GM19397 (cell line): Measurements from ENCODE around the gene TMIGD1.
A peak's percentile ranks its signal among the peaks of the same experiment; 100 is the strongest.

ENCODE experiments used
- ATAC-seq: cut with Tn5 transposase; IDR thresholded peaks from one replicate; pipeline ENCODE4 v1.9.1; 2021; ENCODE audit warnings: mild to moderate bottlenecking, moderate library complexity; ENCODE audit not compliant: unreplicated experiment

Gene TMIGD1, protein sequence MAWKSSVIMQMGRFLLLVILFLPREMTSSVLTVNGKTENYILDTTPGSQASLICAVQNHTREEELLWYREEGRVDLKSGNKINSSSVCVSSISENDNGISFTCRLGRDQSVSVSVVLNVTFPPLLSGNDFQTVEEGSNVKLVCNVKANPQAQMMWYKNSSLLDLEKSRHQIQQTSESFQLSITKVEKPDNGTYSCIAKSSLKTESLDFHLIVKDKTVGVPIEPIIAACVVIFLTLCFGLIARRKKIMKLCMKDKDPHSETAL

DNA sequence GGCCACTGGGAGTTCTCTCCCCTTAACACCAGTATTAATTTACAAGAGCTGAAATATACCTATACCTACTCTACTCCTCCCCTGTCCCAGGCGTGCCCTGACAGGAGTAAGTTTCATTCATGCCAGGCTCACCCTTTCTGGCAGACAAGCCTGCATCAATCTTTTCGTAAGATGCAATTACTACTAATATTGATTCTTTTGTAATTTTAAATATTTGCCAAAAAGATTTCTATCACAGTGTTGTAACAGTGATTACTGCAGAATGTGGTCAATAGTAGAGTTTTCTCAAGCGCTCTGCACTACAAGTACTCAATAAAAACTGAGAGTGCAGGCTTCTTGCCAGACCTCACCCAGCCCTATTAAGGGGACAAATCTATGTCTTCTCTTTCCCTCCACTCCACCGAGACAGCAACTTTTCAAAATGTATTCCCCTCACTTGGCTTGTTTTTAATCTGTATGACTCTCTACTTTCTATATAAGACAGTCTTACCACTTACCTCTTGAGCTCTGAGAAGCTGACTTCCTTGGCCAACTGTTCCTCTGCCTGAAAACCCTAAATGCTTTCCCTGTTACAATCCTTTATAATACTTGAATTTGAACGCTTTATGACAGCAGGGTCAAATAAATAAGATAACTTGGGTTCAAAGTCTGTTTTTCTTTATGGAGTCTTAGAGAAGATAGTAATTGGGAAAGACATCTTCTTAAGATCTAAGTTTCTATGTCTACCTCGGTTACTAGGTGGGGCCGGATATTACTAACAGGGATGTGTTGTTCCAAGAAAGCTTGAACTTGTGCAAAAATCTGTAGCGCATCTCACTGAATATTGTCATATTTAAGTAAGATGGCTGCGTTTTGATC is at the start of gene TMIGD1:
TMIGD1 (minus strand) TSS at position 555 of the 858 bp plus-strand sequence. CDS start 1,924 bp downstream, outside the sequence.
- ATAC-seq, result no peak

DNA sequence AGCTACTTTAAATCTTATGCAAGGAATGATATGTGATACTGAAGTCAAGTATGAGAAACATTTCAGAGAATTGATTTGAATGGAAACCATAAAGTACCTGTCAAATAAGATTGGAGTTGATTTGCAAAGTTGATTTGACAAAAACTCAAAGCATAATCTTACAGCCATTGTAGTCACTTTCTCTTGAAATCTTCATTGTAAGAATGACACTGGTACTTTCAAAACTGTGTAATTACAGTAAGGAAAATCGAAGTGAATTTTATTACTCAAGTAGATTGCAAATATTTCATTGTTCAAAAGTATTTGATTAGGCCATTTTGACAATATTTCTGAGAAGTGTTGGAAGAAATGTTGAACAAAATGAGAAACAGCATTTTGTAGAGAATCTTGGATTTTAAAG is 48.5 kb upstream of the TMIGD1 start:
- ATAC-seq, result no peak

DNA sequence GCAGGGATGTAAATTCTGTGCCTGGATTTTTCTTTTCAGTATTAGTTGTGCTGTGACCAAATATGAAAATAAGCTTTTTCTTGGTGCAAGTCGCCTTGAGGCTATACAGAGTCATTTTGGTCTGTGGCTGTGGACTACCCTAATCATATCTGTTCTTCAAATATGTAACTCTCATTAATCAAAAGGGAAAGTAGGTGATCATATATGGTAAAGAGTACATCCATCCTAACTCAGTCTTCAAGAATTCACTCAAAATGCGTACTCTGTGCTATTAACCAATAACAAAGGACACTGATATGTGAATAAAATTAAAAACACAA is 47.4 kb upstream of the TMIGD1 start:
- no peak for ATAC-seq

DNA sequence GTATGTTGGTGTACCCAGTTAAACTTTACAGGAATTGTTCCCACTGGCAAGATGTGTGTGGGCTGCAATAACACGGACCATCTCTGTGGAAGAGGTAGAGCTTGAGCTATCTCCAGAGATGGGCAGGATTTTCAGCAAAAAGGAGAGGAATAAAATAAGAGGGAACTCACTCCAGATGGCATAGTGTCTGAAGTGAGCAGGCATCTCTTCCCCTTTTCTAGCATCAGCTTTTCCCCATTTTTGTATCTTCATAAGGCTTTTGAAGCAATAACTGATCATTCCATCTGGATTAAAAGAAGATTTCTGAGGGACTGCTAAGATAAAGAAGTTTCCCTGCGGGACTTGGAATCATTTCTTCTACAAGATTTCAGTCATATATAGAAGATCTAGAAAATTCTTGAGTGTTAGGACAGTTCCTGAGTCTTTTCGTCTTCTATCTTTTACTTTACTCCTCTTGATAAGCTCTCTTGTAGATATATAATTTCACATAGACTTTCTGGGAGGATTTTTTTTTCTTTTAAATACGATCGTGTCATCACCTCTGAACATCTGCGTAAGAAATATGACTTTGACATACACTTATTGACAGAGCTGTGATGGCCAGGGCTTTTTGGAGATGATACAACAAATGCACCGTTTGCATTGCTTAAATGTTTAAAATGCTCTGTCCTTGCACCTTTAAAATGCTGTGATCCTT is 46.9 kb upstream of the TMIGD1 start:
- ATAC-seq, result no peak

DNA sequence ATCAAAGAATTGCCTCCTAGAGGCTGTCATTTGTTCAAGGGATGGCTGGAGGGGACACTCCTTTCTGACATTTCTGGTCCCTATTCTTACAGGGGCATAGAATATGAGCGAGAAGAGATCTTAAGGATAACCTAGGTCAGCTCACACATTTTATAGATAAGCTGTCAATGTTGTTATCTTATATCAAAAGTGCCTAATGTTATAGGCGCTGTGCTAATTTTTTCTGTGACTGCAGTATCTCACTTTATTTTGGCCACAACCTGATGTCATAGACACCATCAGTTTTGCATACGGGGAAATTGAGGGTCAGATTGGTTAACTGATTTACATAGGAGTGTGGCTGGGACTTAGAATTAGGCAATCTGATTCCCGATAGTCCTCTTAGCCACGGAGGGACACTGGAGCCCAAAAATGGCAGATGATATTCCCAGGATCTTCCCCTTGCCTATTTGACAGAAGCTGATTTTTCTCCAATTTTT is 46.1 kb upstream of the TMIGD1 start:
- ATAC-seq, result no peak

DNA sequence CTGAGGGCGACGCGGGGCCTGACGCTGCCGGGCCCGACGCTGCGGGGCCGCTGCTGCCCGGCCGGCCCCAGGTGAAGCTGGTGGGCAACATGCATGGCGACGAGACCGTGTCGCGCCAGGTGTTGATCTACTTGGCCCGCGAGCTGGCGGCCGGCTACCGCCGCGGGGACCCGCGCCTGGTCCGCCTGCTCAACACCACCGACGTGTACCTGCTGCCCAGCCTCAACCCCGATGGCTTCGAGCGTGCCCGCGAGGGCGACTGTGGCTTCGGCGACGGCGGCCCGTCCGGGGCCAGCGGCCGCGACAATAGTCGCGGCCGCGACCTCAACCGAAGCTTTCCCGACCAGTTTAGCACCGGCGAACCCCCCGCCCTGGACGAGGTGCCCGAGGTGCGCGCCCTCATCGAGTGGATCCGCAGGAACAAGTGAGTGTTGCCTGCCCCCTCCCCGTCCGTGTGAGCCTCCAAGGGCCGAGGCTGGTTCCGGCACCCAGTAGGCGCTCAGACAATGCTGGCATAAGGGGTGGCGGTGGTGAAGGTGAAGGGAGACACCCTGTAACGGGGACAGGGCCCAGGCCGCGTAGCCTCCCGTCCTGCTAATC is 45.5 kb upstream of the TMIGD1 start:
- no peak for ATAC-seq

DNA sequence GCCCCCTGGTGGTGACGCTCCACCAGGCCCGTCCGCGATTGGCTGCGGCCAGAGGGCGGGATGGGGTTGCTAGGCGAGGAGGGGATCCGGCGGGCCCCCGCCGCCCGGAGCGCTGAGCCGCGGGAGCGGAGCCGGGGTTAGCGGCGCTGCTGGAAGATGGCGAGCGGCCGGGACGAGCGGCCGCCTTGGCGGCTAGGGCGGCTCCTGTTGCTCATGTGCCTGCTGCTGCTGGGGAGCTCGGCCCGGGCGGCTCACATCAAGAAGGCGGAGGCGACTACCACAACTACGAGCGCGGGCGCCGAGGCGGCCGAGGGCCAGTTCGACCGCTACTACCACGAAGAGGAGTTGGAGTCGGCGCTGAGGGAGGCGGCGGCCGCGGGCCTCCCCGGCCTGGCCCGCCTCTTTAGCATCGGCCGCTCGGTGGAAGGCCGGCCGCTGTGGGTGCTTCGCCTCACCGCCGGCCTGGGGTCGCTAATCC is 45.0 kb upstream of the TMIGD1 start, which contains the start of gene CPD:
CPD (plus strand) TSS at position 103 of the 478 bp plus-strand sequence; CDS start at position 157, 54 bp downstream.
- ATAC-seq, result peak; percentile 87

DNA sequence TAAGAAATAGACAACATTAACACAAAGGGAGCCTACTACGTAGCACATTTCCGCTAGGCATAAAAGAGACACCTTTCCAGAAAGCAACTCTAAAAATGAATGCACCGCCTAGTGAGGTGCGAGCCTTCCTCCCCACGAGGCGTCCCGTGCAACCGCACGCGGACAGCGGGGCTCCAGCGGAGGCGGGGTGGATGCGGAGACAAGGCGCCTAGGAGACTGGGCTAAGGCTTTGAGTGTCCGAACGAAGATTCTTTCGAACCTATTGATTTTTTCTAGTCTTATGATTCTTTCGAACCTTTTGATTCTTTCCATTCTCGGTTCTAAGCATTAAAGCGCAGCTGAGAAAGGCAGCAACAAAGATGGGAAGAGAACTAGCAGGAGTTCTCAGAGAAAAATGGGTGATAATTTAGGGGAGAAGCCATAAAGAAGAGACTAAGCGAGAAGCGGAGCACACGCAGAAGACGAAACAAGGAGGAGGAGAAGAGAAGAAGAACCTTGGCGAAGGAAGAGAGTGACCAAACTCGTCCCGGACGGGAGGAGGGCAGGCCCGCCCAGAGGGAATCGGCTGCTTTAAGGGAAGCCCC is 44.5 kb upstream of the TMIGD1 start:
- no peak for ATAC-seq

DNA sequence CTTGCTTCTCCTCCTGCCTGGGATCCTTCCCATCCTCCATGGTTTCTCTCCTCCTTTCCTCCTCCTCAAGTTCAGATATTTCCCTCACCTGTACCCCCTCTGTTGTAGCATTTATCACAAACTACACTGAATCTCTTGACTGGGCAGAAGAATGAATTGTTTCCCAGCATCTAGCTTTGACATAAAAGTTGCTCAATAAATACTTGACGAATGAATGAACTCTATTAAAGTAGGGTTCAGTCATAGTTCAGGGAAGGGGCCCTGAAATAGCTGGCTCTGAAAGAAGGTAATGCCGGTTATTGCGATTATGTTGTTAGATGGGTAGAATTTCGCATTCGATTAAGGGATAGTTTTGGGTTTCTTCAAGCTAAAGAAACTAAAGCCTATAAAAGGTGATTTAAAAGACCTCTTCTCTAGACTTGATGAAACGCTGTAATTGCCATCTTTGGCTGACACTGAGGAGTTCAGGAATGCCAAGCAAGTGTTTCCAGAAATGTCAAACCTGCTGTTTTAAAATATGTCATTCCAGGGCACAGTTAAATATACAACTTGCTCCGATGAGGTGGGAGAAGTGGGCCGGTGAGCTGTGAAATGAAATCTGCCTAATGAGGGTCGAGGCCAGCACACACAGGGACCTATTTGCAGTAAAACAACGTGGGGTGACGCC is 43.9 kb upstream of the TMIGD1 start:
- ATAC-seq, result no peak

DNA sequence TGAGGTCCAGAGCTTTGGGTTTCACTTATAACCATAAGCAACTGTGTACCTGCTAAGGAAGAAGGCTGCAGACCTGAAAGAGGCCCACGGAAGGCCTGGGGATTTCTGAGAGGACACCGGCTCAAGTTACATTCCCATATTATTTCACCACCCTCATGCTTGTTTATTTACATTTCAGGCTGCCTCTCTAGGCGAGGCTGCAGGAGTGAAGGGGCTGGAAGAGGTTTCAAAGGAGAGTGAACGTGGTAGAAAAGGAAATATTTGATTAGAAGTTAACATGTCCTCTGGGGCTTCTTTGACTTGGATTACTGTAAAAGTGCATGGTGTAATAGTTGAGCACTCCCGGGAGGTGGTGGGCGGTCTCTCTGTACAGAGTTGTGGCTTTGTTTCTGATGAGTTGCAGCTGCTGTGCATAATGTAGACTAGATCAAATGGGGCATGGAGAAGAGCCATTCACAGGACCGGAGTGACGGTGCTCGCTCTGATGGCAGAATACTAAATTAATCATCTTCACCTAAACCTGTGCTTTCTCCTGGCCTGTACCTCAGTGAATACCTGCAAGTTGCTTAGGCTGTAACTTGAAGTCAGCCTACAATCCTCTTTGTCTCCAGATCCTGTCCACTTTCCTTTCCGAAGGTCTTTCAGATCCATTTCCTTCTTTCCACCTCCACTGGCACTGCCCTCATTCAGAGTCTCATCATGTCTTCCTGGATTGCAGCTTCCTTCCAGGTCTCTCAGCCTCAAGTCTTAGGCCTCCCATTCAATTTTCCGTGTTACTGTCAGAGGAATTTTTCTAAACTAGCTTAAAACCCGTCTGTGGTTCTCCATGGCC is 43.0 kb upstream of the TMIGD1 start:
- ATAC-seq, result no peak

DNA sequence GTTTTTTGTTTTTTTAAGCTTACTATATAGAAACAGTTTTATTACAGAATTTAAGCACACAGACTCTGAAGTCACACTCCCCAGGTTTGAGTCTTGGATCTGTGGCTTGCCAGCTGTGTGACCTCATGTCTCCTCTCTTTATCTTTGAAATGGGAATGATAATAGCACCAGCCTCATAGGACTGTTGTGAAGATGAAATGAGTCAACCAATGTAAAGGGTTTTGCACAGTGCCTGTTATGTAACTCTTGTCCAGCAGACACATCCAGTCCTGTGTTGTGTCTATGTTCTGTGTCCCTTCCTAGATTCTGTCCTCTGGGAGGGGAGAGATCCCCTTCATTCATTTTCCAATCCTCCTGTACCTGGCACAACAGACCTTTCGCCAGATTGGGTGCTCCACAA is 41.8 kb upstream of the TMIGD1 start:
- ATAC-seq, result no peak

DNA sequence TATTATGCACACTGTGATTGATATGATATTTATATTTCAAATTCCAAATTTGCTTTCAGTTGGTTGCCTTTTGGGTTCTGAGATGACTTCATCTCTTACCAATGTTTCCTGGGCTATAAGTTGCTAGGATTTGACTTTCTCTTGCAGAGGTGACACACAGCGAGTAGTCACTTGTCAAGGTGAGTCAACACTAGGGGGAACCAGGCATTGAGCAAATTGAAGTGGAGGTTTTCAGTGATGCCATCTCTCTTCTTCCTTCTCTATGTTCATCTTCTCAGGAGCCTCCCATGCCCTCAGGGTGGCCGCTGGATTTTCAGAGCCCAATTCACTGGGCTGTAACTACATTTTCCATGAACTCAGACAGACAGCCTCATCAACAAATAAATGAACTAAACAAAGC is 38.9 kb upstream of the TMIGD1 start:
- ATAC-seq, result no peak

DNA sequence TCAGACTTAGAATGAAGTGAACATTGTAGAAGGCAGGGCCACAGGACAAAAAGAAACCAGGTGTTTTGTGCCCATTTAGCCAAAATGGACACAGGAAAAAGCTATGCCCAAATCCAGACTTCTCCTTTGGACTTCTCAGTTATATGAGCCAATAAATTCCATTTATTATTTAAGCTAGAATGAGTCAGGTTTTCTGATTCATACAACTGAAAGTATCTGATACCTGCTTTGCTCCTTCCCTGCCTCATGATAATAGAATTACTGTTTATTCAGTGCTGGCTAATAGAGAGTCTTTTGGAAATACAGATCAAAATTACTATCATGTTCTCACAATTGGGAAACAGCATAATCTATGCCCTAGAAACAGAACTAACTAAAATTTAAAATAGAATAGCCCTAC is 36.1 kb upstream of the TMIGD1 start:
- no peak for ATAC-seq

DNA sequence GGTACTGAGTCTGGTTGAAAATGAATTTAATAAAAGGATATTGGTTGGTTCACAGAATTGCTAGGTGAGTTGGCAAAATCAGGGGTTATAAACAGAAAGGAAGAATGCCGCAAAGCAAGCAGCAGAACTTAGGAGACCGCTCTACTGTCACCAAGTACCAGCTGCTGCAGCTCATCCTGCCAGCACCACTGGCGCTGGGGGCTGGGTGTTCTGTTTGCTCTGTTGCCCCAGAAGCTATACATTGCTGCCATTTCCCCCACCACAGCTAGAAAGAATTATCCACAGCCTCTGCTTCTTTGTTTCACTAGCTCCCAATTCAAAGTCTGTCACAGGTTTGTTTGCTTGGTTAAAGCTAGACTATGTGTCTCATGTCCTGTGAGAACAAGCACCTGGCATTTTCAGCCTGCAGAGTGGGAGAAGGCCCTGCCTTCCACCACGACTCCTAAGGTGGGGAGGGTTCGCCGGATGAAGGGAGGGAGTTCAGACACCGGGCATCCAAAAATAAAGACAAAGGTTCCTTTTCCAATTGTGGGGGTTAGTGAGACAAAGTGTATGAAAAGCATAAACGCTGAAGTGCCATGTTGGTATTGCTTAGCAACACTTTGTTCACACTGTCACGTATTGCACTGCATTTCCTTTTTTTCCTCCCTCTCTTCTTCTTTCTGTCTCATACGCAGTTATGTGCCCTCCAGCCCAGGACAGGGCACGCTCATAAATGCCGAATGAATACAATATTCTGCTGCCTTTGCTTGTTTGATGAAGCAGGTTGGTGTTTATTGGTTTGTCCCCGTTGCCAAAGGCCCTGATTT is 35.3 kb upstream of the TMIGD1 start:
- ATAC-seq, result no peak

DNA sequence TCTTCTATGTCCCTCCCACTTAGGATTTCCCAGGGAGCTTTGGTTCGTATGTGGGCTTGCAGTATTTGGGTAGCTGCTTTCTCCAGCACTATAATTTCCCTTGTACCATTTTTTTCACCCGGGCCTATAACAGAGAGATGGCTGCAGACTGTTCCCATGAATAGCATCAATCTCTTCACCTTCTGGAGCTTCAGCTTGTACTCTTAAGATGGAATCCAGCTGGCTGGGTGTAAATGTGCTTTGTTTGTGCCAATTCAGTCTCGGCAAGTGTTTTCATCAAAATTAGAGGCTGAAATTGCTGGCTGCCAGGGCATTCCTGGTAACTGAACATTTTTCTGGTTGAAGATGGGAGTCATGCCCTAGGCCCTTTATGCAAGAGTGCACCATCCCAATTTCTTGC is 32.7 kb upstream of the TMIGD1 start:
- no peak for ATAC-seq

DNA sequence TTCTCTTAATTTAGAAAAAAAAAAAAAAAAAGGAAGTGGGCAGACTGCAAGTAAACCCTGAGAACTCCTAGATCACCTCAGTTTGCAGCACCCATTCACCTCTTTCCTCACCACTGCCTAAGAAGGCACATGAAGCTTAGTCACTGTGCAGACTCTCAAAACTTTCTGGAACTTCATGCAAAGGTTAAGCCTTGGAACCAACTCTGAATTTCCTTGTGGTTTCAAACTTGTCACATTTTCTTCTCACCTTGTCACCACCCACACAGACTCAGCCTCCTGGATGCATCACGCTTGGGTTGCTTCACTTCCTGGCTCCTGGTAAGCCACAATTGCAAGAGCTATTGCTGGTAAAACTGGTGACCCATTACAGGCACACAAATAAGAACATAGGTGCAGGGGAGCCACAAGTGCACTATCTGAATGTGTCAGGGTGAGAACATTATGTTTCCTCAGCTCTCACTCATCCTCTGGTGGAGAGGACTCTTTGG is 29.9 kb upstream of the TMIGD1 start:
- peak; percentile 76 for ATAC-seq

DNA sequence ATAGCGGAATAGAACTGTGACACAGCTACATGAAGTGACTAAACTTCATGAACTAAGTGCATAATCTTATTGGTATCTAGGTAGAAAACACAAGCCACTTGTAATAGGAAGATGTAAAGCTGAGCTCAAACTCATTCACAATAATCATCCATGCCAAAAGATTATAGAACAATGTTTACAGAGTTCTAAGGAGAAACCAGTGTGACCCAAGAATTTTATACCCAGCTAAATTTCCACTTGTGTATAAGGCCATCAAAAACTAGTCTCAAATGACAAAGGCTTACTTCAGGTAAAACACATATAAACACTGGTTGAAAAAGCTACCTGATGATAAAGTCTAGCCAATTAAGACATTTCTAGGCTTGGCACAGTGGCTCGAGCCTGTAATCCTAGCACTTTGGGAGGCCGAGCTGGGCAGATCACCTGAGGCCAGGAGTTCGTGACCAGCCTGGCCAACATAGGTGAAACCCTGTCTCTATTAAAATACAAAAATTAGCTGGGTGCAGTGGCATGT is 28.0 kb upstream of the TMIGD1 start:
- no peak for ATAC-seq
